Measurements from ENCODE around the gene CPXM2.

Gene CPXM2

DNA sequence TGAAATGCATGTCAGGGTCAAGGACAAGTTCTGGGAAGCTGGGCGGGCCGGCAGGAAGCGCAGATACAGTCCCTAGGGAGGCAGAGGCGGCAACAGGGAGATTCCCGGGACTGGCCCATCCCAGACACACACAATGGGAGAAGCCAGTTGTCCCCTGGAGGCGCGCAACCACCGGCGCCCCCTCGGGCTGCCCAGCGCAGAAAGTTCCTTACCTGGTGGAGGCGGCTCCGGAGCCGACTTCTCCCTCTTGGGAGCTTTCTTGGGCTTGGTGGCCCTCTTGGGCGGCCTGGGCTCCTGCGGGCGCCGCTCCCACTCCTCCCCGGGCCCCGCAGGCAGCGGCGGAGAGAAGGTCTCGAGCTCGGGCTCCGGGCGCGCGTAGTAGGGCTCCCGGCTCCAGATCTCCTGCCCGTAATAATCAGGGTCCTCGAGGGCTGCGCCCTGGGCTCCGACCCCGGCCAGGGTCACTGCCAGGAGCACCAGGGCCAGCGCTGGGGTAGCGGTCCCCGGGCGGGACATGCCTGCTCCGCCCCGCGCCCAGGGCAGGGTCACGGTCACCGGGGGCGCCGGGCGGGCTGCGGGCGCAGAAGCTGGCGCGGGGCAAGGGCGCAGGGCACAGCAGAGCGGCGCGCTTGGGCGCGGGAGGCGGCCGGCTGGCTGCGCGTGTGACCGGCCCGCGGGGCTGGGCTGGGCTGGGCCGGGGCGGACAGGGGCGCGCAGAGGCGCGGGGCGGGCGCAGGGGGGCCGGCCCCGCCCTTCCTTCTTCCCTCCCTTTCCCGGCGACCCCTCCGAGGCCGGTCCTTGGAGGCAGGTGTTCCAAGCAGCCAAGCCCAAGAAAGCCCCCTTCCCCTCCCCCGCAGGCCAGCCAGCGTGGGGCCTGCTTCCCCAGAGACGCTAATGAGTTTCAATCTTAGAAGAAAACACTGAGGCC is at the start of gene CPXM2:
Gene CPXM2 (minus strand): TSS at position 664 of the 928 bp plus-strand sequence. CDS start 148 bp downstream, at position 516.
- no peak for DNase-seq (ENCODE audit: low spot score)

DNA sequence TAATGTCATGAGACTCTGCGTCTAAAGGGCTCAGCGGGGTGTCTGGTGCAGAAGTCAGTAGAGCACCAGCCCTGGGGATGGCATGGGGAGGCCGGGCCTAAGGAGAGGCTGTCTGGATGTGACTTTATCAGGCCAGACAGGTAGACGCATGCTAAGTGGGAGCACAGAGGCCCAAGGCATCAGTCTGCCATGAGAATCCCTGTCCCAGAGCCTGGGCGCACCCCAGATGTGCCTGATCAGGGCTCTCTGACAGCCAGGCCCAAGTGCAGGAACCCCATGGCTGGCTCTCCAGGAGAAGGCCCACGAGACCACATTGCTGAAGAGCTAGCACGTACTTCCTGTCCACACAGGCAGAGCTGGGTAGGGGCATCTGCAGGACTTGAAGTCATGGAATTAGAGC is 48.0 kb upstream of the CPXM2 start:
- DNase-seq (ENCODE audit: low spot score): no peak

DNA sequence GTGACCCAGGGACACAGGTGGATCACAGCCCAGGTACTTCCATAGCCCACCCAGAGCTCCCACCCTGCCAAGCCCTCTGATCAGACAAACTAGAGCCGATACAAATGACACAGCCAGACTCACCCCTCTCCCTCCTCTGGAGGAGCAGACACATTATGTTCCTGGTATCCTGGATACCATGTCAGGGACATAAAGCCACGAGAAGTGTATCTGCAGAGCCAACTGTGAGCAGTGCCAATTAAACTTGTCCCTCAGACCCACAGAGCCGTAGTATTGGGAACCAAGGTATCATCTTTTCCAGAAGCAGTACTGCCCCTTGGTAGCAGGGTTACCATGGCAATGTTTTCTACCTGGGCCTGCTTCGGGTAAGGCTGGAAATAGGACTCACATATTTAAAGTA is 47.3 kb upstream of the CPXM2 start:
- DNase-seq (ENCODE audit: low spot score): peak; percentile 25

DNA sequence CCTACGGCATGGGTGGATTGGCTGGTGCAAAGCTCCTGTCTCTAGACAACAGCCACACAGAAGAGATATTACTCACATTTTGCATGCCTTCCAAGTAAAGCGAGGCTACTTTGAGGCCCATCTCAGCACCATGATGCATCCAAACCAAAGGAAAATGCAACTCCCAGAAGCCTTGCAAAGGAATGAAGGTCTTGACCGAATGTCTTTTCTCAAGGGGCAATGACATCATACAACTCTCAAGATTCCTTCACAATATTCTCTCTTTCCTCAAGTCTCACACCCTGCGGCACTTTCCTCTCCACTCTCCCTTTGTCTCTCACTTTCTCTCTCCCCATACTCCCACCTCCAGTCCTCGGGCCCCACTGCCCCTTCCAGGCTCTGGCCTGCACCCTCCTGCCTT is 44.8 kb upstream of the CPXM2 start:
- DNase-seq (ENCODE audit: low spot score): no peak

DNA sequence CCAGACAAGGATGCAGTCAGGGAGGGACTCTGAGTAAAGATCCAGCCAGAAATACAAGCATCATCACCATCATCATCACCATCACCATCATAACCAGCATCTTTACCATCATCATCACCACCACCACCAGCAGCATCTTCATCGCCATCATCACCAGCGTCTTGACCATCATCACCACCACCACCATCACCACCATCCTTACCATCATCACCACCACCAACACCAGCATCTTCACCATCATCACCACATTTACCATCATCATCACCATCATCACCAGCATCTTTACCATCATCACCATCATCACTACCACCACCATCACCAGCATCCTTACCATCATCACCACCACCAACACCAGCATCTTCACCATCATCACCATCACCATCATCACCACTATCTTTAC is 44.1 kb upstream of the CPXM2 start:
- no peak for DNase-seq (ENCODE audit: low spot score)

DNA sequence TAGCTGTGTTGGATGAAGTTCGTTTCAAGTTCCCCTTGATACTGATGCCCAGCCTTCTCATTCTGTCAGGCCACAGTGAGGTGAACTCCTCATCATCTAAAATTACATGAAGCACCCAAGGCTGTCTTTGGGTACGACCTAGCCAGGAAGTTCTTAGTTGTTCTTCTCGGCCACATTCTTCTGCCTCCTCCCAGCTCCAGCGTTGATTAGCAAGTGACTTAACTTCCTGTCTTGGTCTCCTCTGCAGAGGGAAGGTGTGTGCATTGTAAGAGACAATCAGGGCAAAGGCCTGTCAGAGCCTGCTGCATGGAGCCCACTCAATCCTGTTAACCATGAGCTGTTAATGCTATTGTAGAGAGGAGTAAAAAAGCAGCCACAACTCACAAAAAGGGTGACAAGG is 43.2 kb upstream of the CPXM2 start:
- DNase-seq (ENCODE audit: low spot score): no peak

DNA sequence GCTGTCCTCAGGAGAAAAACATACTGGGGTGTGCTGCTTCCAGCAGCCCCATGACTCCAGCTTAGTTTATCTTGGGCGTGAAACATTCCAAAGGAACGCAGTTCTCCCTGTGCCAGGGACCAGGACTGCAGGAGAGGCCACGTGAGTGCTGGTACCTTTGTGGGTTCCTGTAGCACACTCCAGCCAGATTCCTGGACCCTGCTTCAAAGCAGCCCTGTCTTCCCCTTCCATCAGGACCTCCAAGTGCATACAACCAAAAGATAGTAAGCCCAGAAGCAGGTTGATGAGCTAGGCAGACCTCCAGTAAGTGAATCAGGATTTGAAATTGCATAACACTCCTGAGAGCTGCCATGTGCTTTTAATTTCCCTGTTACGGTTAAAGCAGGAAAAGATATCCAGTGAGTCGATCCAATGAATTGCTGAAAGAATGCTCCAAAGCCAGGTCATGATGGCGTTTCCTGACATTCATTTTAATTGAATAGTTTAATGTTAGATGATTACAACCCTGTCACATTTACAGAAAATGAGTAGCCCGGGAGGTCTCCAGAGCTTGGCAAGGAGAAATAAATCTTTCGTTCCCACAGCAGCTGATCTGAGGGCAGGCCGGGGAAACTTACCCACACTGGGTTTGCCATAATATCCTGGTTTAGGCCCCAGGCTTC is 38.9 kb upstream of the CPXM2 start:
- peak; percentile 11 for DNase-seq (ENCODE audit: low spot score)

DNA sequence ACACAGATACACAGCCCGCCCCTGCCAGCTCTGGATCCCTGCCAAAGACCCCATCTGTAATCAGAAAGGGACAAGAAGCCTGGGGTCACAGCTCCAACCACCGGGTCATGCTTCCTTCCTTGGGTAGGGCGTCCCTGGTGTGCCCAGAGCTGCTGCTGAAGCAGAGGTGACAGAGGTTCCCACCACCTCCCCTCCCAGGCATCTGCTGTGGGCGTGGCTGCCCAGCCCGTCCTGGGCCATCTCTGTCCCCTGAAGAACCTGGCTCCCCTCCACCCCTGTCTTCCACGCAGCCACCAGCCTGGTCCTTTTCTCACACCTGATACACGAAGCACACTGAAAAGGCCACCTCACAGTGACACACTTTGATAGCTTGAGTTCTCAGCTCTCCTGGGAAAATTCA is 38.2 kb upstream of the CPXM2 start:
- DNase-seq (ENCODE audit: low spot score): no peak

DNA sequence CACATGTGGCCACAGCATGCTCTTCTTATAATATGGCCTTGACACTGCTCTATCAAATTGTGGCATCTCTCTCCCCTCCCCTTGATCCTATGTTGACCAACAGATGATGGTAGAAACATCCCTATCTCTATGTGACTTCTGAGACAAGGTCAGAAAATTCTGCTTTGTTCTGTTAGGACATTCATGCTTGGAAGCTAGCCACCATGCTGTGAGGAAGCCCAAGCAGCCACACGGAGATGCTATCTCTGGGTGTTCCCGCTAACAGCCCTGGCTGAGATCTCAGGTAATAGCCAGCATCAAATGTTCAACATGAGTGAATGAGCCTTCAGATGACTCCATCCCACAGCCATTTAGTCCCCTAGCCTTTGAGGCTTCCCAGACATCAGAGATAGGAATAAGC is 36.8 kb upstream of the CPXM2 start:
- no peak for DNase-seq (ENCODE audit: low spot score)

DNA sequence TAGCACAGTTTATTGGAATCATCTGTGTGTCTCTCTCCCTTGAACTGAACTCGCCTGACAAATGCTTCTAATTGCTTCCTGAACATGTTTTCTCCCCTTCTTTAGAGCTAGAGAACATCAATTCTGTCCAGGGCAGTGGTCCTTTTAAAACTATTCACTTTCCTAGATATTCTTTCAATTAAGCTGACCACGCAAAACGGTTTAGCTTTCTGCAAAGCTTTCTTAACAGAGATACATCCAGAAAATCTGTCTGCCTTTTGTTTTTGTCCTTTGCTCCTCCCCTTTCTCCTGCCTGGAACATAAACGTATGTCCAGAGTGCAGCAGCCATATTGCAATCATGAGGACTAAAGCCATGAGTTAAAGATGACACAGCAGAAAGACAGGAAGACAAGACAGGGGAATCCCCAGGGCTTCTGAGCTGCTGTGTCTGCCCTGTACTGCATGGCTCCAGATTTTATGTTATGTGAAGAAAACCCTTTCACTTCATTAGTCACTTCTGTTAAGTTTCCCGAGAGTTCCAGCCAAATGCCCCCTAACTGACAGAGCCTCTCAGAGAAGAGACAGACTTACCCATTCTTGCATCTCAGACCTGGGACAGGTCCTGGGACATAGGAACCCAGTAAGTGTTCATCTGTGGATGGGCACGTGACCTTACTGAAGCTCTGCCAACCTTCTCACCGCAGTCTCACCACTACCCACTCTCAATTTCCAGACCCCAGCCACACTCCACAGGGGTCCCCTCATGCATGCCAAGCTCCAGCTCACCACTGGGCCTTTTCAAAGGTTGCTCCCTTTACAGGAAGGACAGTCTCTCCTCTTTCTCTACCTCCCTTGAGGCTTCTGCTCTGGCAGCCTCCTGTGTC is 35.0 kb upstream of the CPXM2 start:
- no peak for DNase-seq (ENCODE audit: low spot score)

DNA sequence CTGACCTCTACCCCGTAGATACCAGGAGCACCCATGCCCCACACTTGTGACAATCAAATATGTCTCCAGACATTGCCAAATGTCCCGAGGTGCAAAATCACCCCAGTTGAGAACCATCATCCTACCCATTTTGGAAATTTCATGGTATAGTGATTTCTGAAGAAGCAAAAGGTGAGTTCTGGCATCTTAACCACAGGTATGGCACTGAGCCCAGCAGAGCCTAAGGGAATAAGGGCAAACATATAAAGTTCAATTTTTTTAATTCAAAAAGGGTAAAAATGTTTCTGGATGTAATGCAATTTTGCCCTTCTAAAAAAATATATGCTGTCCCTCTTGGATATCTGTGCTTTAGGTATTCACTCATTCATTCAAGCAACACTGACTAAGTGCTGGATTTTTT is 30.5 kb upstream of the CPXM2 start:
- no peak for DNase-seq (ENCODE audit: low spot score)

DNA sequence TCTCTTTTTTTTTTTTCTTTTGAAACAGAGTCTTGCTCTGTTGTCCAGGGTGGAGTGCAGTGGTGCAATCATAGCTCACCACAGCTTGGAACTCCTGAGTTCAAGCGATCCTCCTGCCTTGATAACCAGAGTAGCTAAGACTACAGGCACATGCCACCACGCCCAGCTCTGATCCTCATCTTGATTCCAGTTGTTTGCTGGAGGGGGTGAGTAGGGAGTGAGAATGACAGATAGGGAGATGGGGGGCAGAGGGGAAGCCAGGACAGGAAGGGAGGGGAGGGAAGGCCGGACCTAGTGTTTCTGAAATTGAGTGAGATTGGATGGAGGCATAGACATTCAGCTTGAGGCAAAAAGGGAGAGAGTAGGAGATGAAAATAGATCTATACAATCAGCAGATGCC is 25.2 kb upstream of the CPXM2 start:
- DNase-seq (ENCODE audit: low spot score): no peak

DNA sequence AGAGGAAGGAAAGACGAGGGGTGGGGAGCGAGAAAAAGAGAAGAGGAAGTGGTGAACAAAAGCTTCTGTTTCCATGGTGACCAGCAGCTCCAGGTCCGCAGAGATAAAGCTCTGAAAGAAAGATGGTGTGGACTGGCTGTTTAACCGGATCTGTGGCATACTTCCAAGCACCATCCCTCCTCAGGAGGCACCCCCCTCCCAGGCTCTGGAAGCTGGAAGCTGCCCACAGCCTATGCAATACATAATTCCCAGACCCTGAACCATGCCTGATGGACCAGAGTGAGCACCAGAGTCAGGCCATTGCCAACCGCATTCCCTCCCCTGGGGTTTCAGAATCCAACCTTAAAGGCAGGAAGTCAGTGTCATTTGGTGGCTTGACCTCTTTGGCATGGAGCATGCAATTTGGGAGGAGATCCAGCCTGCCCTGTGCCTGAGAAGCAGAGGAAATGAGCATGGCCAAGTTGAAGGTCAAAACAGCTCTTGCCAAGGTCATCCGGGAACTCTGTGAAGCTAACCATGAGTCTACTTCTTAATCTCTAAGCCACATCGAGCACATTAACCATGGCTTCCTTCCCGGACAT is 22.2 kb upstream of the CPXM2 start:
- DNase-seq (ENCODE audit: low spot score): no peak

DNA sequence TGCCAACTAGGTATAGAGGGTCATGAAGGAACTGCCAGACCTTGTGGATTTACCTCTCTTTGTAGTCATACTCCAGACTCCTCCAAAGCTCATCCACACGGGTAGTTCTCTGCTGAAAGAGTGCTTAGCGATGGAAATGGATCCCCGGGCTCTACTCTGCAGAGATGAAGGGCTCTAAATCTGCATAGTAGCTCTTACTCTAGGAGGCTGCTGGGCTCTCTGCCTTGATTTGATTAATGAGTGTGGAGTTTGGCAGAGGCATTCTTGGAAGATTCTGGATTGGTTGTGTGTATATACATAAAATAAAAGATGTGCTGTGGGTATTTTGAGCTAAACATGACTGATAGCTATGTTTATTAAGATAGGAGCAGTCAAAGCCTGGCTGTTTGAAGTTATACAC is 21.3 kb upstream of the CPXM2 start:
- DNase-seq (ENCODE audit: low spot score): no peak

DNA sequence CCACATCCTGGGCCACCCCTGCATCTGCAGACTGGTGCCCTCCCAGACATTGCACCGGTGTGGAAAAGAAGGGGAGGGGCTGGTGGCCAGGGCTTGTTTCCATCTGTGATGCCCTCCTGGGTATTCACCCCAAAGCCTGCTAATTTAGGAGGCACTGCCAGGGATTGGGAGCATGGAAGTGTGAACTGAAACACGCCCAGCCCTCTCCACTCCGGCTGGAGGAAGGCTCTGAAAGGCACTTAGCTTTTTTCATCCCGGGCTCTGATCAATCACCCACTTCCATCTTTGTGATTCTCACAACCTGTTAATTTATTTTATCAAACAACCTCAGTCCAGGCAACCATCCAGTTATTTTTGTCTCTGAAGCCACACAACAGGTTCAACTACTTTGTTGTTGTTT is 20.9 kb upstream of the CPXM2 start:
- DNase-seq (ENCODE audit: low spot score): no peak

DNA sequence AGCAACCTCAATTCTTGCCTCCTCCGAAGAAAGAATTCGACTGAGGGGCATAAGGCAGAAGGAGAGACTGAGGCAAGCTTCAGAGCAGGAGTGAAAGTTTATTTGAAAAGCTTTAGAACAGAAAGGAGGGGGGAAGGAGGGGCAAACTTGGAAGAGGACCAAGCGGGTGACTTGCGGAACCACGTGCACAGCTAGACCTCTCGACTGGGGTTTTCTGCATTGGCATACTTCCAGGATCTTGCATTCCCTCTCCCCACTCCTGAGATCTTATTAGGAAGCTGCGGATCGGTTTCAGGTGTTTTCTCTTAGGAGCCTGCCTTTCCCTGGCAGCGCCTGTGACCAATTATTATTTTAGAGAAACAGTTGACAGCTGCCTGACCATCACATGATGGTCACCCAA is 20.3 kb upstream of the CPXM2 start:
- no peak for DNase-seq (ENCODE audit: low spot score)

DNA sequence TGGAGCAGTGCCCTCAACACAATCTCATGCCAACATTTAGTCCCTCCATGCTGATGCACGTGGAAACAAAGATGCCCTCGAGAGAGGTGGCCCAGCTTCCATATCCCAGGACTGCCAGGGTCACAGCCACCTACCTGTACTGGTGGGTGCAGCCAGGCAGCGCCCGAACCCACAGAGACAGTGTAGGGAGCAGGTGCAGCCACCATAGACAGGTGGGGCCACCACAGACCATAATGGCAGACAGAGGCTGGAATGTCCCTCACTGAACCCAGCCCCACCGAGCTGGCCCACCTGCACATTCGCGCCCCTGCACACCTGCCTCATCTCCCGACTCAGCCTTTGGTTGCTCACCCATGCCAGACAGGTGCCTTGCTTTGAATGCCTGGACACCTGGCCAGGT is 18.3 kb upstream of the CPXM2 start:
- no peak for DNase-seq (ENCODE audit: low spot score)

DNA sequence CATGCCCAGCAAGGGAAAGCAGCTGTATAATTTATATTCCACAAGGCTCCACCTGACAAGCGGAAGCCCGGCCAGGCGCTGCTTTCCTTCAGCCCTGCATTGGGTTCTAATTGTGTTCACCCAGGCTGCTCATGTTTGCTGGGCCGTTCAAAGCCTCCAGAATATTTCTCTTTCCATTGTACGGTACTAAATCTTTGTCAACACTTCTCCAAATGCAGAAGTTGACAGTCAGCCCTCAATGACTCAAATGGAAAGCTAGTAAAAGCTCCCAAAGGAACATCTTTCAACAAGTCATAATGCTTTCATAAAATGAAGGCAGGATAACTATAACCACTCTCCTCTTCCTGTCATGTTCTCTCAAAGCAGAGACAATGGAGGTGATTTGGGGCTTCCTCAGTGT is 17.8 kb upstream of the CPXM2 start:
- no peak for DNase-seq (ENCODE audit: low spot score)

DNA sequence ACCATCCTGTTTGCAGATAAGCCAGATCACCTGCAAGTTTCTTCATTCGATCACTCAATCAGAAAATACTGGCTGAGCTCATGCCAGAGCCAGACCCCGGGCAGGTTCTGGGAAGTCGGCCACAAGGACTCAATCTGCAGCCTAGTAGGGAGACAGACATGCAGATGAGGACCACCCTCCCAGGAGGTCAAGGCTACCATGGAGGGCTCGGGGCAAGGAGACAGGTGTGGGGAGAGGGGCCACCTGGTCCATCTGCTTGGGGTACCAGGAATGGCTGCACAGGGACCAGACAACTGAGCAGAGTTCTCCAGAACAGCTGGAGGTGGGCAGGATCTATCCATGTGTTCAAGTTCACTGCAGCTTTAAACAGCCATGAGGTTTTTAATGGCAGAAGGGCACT is 16.8 kb upstream of the CPXM2 start:
- no peak for DNase-seq (ENCODE audit: low spot score)

DNA sequence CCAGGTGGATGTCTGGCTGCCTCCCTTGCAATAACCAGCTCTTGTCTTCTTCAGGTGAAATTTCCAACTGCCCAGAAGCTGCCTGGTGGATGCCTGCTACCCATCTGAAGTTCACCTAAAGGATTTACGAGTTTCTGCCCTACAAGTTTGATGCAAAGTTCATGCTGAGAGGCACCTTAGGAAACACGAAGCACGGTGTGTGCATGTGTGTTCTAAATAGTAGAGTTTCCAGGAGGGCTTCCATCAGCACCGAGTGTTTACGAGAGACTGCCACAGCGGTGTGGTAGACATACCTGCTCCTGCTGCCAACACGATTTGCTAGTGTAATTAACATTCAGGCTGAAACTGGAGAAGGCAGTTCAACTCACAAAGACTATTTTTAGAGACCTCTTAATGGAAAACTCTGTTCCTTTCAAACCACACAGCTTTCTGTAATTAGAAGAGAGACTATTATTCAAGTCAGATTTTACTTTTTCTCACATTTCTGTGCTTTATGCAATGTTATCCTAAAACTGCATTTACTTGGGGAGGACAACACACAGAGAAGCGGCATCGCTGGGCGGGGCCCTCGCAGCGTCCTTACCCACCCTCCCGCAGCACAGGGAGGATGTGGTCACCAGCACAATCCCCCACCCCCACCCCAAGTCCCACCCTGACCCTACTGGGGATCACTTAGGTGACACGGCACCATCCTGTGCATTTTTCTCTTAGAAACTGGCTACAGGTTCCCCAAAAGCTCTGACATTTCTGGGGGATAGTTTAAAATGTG is 15.5 kb upstream of the CPXM2 start:
- no peak for DNase-seq (ENCODE audit: low spot score)

DNA sequence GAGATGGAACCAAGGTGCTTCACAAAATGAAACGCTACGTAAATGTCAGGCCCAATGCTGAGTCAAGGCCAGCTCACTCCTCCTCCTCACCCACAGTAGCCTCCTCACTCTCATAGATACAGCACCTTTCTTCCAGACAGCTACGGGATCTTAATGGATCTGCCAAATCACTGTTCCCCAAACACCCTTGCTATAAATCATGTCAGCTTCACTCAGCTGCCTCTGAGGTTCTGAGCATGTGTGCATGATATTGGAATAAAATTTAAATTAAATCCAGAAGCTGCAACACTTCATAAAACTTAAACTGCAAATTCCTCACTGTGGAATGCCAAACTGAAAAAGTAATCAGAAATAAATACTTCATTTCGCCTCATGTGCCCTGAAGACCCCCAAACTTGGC is 14.7 kb upstream of the CPXM2 start:
- DNase-seq (ENCODE audit: low spot score): no peak

All from Ammon's horn (tissue), 1 donor.